ENCODE data around the gene TGFBR1.
A peak's percentile ranks its signal among the peaks of the same experiment; 100 is the strongest.

TGFBR1 gene

DNA sequence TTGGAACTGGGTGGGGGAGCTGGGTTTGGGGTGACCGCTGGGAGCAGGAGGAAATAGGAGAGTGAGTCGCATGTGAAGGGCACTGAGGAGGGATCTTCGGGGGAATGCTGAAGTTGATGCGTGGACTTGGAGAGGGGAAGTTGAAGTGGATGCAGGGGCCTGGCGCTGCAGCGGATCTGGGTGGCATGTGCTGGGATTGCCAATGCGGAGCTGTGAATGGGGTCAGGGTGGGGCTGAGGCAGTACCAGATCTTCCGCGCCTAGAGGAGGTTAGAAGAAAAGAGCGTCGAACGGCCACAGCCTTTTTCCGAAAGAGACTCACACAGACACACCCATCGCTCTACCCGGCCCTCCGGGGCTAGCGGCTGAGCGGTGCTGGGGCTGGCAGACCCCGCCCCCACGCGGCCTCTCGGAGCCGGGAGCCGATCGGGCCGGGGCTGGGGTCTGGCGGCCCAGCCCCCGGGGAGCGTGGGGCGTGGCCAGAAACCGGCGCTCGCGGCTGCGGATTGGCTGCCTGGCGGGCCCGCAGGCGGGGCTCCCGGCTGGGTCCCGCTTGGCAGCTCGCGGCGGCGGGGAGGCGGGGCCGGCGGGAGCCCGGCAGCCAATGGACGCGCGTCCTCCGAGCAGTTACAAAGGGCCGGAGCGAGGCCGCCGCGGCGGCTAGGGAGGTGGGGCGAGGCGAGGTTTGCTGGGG, at the start of gene TGFBR1:
Gene TGFBR1 (plus strand): TSS at position 655 of the 693 bp plus-strand sequence. CDS start 93 bp downstream, outside the sequence.
- peak; percentile 85 for DNase-seq (ENCODE audit: low read depth)

DNA sequence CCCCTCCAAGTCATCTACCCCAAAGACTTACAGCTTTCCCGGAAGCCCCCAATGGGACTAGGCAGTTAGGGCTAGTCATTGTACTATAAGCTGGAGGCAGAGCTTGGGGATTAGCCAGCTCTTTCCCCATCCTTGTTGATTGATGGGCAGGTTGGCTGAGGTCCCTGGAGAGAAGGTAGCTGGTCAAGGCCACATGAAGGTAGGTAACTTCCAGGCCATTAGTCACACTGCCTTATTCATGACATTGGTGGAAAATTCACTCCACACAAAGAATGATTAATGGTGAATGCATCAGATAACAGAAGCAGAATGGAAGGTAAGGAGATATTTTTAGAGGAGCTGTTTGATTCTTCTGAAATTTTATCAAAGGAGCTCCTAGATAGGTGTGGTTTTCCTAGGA, 49.5 kb upstream of the TGFBR1 start:
- no peak for DNase-seq (ENCODE audit: low read depth)

DNA sequence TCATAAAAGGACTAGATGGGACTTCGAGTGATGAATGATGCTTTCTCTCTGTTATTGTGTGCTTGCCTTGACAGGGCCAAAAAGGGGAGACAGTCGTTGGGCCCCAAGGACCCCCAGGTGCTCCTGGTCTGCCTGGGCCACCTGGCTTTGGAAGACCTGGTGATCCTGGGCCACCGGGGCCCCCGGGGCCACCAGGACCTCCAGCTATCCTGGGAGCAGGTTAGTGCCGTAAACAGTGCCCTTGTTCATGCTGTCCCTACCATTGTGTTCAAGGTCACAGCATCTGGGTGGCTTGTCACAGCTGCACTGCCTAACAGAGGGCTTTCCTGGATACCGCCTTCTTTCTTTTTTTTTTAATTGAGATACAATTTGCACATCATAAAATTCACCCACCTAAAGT, 48.7 kb upstream of the TGFBR1 start:
- DNase-seq (ENCODE audit: low read depth): no peak

DNA sequence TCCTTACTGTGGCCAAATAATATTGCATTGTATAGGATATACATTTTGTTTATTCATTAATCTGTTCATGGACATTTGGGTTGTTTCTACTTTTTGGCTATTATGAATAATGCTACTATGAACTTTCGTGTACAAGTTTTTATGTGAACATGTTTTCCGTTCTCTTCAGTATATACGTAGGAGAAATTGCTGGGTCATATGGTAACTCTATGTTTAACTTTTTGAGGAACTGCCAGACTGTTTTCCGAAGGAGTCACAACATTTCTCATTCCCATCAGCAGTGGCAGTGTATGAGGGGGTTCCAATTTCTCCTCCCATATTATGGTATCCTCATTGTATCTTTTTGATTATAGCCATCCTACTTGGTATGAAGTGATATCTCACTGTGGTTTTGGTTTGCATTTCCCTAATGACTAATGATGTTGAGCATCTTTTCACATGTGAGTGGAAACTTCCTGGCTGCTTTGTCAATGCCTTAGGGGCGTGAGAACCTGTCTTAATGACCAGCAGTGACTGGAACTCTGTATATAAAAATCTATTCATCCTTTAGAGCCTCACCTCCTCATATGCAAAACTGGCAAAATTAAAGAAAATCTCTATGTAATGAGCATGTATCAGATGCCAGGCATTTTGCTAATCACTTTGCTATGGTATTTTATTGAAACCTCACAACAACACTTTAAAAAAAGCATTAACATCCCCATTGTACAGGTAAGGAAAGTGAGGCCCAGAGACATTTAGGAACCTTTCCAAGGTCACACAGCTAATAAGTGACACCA, 47.8 kb upstream of the TGFBR1 start:
- DNase-seq (ENCODE audit: low read depth): no peak

DNA sequence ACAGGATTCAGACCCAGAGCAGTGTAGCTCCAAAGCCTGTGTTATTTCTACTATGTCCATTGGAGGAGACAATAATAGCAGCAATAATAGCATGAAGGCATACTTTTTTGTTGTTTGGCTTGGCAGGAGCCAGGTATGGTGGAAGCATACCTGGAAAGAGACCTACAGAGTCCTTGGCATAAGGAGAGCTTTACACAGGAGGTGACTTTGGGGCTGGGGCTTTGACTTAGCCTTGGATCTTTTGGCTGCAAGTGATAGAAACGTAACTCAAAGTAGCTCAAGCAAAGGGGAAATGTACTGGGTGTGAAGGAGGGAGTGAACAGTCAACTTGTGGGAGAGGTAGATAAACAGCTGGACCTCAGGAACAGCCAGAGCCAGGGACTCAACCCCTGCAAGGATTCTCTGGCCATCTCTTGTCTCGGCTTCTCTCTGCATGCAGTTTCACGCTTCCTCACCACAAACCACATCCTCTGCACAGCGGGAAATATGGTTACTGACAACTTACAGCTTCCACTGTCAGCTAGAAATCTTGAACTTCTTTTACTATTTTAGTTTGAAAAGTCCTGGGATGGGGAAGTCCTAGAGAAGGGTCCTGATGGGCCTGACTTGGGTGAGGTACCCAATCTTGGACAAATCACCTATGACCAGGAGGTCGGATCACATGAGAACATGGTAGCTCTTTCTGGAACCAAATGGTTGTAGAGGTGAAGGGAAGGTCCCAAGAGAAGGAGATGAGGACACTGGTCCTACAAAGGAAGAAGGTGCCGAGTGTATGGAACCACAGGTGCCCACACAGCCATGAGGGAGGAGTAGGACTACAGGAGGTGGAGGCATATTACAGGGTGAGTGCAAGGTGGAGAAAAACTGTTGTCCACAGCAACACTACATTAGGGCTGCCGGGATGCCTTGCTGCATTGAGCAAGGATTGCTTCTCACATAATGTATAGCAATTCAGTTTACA, 47.0 kb upstream of the TGFBR1 start:
- DNase-seq (ENCODE audit: low read depth): peak; percentile 38

DNA sequence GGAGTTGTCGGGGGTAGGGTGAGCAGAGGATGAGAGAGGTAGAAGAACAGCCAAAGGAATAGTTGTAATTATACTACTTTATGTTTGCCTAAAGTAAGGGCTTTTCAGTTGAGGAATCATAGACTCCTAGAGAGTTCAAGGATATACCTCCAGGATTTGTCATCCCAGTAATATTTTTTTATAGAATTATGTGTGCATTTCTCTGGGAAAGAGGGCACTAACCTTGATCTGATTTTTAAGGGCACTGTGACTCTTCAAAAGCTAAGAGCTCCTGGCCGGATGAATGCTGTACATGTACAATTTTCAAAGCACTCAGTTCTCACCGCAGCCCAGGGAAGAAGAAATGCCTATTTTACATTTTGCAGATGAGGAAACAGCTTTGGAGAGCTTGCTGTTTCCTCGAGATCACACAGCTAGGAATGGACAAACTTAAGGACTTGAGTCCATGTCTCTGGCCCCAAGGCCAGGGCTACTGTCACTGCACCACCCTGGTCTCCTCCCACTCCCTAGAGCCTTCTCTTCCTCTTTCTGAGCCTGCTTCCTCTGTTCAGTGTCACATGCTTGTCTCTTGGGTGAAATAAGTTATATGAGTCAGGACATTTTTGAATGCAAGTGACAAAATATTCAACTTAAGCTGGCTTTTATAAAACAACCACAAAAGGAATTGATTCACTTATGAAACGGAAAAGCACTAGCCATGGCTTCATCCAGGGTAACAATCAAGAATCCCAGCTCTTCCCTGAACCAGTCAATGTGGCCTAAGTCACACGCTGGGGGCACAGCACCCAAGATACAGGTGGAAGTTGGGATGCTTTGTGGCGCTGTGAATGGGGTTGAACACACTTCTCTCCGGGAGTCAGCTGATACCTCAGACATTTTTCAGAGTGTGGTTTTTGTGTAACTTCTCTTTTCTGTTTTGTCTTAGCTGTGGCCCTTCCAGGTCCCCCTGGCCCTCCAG, 45.7 kb upstream of the TGFBR1 start:
- no peak for DNase-seq (ENCODE audit: low read depth)

DNA sequence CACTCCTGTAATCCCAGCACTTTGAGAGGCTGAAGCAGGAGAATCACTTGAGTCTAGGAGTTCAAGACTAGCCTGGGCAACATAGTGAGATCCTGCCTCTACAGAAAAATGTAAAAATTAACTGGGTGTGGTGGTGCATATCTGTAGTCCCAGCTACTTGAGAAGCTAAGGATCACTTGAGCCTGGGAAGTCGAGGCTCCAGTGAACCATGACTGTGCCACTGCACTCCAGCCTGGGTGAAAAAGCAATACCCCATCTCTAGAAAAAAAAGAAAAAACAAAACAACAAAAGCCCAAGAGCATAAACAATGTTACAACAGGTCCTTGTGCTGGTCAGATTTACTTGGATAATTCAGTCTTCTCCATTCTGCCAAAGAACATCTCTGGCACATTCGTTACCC, 44.3 kb upstream of the TGFBR1 start:
- no peak for DNase-seq (ENCODE audit: low read depth)

DNA sequence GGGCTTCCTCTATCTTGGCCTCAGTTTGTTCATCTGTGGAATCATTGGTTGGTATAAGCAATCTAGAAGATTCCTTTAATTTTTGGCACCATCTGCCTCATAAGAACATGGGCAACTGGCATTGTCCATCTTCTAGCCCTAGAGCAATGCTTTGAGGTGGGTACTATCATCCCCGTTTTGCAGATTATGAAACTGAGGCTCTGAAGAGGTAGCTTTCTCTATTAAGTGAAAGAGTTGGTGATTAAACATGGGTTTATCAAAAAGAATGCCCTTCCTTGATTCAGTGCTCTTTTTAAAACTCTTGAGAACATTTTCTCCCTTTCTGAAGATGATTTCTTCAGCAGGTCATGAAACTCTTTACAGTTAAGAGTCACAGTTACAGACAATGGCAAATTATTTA, 42.4 kb upstream of the TGFBR1 start:
- DNase-seq (ENCODE audit: low read depth): no peak

DNA sequence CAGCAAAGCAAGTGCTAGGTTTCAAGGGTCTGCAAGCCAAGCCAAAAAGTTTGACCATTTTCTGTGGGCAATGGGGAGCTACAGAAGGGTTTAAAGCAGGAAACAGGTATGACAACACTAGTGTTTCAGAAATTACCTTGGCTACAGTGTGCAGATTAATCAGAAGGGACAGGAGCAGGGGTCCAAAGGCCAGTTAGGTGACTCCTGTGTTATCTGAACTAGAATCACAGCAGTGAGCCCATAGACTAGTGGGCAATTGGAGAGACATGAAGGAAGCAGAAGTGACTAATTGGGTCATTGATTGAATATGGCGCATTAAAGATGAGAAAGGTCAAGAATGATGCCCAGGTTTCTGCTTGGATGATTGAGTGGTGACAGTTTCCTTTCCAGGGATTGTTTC, 41.4 kb upstream of the TGFBR1 start:
- no peak for DNase-seq (ENCODE audit: low read depth)

DNA sequence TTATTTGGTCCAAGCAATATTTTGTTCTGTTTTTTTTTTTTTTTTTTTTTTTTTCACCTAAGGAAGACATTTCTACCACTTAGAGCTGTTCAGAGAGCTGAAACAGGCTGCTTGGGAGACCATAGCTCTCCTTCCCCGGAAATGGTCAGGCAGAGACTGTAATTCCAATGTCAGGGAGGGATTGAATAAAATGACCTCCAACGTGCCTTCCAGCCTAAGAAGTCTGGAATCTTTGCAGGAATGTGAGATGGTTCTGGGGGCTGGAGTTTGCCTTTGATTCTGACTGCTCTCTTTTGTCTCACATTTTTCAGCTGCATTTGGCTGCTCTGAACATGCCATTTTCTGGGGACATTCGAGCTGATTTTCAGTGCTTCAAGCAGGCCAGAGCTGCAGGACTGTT, 38.3 kb upstream of the TGFBR1 start:
- DNase-seq (ENCODE audit: low read depth): no peak

DNA sequence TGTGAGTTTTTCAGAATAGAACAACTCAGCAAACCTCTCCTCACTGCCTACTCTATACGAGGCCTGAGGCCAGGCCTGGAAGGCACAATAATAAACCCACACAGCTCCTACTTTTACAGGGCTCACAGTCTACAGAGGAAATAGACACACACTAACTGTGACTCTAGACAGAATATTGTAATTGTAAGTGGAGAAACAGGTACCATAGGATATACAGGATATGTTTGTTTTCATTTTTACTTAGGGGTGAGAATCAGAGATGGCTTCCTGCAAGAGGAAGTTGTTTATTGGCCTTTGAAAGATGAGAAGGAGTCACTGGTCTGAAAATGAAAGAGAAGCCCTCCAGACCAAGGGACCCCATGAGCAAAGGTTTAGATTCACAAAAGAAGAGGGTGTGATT, 35.8 kb upstream of the TGFBR1 start:
- no peak for DNase-seq (ENCODE audit: low read depth)

DNA sequence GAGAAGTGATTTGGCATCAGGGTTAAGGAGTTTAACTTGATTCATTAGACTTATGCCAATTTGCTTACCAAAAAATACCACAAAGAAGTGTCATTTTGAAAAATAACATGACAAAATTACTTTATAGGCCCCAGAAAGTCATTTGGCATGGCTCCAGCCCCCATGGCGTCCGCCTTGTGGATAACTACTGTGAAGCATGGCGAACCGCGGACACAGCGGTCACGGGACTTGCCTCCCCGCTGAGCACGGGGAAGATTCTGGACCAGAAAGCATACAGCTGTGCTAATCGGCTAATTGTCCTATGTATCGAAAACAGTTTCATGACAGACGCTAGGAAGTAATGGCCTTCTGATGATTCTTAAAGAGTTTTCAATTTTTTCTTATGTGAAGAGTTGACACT, 35.4 kb upstream of the TGFBR1 start:
- no peak for DNase-seq (ENCODE audit: low read depth)

DNA sequence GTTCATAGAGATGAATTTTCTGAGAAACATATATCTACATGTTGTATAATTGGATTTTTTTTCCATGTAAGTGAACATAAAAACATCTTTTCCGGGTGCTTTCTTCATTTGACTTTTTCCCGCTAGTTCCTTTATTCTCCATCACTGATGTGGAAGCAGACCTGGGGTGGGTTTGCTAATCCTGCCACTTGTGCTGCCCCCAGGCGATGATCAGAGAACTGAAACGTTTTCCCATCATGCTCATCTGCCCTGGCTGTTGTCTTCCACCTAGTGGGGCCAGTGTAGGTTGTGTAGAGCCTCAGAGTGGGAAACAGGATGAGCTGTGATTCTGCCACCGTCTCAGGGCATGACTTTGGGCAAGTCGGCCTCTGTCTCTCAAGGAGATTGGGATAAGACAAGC, 34.2 kb upstream of the TGFBR1 start:
- DNase-seq (ENCODE audit: low read depth): no peak

DNA sequence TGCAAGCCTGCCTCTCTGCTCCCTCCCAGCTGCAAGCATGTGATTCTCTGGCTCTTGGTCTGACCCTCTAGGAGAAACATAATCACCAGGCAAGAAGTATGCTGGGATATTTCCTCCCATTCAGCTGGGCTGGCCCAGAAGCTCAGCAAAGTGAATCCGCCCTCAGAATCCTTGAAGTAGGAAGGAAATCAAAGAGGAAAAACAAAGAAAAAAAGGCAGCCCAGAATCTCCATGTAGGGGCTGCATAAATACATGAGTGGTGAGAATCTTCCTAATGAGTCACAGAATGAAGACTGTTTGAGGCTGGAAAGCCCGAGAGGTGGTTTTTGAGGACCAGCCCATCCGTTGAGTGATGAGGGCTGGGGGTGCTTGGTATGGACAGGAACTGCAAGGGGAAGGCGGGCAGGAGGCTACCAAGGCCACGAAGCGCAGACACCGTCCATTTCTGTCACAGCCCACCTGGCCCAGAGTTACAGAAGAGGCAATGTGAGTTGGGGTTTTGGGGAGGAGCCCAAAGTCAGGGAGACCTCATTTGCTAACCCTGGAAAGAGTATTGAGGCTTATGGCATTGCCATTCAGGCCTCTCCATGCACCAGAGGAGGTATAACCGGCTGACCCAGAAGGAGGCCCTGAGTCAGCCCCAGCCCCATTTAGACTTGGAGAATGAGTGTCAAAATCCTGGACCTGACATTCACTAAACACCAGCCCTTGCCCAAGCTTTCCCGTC, 33.4 kb upstream of the TGFBR1 start:
- DNase-seq (ENCODE audit: low read depth): no peak

DNA sequence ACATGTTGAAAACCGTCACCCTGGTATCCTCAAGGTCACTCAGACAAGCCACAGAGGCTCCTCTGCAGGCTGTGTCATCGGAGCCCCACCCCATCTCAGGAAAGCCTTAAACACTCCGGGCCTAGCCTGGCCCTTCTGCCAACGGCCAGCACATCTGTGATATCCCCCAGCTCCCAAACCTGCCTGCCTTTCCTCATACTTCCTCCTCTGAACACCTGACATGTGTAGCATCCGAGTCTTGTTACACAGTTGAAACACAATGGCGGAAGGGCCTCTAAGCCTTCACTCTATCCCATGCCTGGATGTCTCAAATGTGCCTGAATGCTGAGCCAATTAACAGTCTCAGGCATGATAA, 32.9 kb upstream of the TGFBR1 start:
- DNase-seq (ENCODE audit: low read depth): no peak

DNA sequence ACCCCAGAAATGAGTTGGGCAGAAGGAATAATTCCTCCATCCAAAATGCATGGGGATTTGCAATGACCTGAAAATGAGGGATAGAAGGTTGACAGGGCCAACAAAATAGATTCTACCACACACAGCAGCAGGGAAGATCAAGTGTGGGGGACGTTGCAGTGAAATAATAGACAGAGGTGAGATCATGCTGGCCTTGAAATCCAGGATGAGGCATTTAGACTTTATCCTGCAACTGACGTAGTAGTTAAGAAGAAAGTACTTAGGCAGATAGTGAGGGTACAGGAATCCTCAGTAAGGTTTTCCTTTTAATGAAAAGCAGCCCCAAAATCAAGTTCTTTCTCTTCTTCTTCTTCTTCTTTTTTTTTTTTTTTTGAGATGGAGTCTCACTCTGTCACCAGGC, 31.6 kb upstream of the TGFBR1 start:
- no peak for DNase-seq (ENCODE audit: low read depth)

DNA sequence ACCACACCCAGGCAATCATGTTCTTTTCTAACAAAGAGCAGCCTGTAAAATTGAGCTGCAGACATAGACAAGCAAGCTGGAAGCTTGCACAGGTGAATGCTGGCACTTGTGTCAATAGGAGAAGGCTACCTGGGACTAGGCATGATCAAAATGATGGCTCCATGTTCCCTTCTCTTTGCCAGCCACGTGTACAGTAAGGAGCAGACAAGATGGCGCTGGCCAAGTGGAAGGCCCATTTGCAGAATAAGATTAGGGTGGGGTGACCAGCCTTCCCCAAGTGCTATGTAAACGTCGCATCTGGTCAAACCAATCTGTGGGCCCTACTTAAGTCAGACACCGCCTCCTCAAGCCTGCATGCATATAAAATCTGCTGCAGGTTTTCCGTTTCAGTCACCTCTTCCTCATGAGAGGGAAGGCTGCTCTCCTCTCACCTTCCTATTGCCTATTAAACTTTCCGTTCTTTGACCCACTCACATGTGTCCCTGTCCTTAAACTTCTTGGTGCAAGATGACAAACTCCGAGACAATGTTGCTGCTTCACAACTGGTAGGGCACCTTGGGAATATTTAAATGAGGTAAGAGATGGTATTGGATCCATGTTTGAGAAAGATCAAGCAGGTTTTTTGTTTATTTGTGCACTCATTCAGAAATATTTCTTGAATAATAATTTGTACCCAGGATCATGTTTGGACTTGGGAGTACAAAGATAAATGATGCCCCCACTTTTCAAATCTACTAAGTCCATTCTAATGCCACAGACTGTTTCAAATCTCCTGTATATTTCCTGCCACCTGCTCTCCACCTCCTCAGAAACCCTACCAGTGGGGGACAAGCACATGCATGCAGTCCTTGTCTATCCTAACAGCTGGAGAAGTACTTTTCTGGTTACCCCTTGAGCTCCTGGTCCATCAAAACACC, 30.7 kb upstream of the TGFBR1 start:
- DNase-seq (ENCODE audit: low read depth): no peak

DNA sequence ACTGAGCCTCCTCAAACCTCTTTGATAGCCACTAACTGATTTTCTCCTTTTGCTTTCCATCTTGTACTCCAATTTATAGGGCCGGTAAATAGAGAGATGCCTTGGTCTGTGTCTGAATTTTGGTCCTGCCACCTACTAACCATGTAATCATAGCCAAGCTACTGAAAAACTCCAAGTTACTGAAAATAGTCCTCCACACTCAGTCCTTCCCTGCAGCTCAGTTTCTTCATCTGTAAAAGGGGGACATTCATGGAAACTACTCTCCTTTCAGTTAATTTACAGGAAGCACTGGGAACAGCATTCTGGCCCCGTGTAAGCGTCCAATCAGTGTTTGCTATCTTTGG, 30.0 kb upstream of the TGFBR1 start:
- no peak for DNase-seq (ENCODE audit: low read depth)

DNA sequence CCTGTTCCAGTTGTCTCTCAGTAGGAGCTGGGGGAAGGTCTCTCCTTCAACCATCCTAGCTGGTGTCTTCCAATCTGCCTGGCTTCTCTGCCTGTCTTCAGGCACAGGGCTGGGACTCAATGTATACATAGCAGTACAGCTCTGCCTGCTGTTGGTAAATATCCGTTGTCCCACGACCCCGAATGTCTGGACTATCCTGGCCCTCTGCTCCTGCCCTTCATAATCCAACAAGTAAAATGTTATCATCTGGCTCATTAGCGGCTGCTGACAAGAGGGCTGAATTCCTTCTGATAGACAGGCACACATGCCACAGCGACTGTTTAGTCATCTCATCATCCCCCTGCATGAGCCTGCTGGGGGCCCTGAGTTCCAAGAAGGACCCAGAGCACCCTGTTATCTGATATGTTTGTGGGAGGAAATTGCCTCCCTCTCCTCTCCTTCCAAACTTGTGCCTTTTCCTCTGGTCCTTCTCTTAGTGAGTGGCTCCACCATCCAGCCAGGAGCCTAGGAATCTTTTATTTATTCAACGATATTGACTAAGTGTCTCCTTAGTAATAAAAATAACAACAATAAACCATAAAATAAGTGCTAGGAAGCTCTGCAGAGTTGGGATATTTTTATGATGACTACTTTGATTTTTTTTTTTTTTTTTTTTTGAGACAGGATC, 29.5 kb upstream of the TGFBR1 start:
- no peak for DNase-seq (ENCODE audit: low read depth)

Measured in activated T-cell treated with anti-CD3 and anti-CD28 coated beads for 1 hour (primary cell).